GM19351 (cell line): ENCODE results near the gene TCERG1L.
"Not testable (repeated sequence)": the region's sequence is repeated elsewhere in the genome, so short reads cannot be mapped to it uniquely, and the experiment has no call there.

Experiments used
- ATAC-seq: cut with Tn5 transposase; IDR thresholded peaks from one replicate; pipeline ENCODE4 v1.9.1; 2021; ENCODE audit warnings: mild to moderate bottlenecking, moderate library complexity; ENCODE audit not compliant: unreplicated experiment

Gene TCERG1L

DNA sequence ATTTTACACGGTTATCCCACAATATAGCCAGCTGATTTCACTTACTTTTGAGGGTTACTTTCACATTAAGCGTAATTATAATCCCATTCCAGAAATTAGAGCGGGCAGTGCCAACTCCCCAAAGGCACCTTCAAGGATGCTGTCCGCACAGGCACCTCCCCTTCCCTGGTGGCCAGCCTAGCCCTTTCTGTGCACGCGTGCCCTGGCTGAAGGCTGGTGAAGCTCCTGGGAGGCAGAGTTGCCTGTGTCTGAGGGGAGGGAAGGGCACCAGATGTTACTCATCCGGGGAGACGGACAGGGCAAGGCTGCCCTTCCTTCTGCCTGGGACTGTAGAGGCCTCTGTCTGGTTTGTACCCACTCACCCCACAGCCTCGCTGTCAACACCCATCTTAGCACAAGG, 198.4 kb downstream of the TCERG1L start:
- ATAC-seq: no peak

DNA sequence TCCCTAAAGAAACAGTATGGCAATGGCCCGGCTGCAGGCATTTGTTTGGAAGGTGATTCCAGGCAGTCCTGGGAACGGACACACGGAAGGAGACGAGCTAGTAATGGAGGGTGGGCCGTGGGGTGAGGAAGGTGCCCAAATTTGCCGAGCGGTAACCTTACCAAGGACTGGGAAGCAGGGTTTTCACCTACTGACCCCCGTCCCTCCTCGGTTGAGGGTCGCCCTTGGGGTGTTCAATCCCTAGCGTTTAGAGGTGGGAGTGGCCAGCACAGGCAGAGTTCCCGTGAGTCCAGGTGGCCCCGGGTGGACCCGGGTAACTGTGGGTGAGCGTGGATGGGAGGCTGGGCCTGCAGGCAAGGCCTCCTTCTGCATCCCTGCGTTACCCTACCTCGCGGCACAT, 198.8 kb downstream of the TCERG1L start:
- ATAC-seq: no peak

DNA sequence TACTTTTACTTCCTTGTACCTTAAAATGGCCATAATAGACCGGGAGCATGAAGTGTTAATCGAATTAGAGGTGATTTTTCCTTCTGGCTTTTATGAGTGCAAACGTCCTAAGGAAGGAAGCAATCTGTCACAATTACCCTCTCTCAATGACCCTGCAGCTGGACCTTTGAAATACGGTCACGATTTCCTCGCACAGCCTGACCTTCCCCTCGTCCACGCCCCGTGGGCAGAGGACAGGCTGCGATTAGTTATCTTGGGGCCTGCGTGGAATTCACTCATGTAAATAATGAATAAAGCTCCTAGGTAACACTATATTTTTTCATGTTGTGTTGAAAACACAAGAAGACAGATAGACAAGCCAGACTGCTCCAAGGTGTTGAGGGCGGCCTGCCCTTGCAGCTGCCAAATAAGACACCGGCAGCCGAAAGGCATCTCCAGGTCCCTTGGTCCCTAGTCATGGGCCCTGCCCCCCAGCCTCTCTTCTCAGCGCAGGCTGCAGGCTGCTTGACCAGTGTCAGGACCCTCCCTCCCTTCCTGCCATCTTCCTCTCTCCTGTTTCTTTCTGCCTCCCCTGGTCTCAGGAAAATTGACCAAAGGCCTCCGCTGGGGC, 199.9 kb downstream of the TCERG1L start:
- ATAC-seq: no peak

DNA sequence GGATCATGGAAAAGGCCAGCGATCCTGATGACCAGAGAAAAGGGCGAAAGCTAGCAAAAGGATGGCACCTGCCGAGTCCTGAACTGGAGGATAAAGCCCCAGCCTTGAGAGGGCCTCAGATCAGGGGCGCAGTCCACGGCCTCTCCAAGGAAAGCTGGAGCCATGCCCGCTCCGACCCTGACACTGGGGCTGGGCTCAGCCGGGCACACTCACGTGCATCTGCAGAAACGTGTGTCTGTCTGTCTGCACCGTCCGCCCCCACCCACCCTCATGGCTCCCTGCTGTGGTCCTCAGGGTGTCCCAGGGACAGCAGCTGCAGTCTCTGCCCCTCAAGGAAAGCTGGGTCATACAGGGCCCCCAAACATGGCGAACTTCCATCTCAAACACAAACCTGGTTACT, 200.5 kb downstream of the TCERG1L start:
- ATAC-seq: no peak

DNA sequence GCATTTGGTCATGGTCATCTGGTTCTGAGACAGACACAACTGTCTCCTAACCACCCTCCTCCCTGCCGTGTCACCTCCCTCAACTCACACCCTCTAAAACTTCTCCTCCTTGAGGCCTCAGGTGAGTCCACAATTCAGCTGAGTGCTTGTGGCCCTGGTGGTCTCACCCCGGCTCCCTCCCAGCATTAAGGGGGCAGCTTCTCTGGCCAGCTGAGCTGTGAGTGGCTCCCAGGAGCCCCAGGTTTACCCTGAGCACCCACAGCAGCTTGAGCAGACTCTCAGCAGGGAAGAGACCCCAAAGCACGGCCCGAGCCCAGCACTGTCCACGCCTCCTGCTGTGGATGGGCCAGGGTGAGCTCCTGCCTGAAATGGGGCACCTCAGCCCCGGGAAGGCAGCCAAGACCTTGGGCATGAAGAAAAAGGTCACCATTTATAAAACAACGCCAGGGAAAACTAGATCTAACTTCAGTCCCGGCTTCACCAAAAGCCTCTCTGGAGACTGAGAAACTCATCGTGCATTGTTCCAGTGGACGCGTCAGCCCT, 201.2 kb downstream of the TCERG1L start:
- ATAC-seq: no peak

DNA sequence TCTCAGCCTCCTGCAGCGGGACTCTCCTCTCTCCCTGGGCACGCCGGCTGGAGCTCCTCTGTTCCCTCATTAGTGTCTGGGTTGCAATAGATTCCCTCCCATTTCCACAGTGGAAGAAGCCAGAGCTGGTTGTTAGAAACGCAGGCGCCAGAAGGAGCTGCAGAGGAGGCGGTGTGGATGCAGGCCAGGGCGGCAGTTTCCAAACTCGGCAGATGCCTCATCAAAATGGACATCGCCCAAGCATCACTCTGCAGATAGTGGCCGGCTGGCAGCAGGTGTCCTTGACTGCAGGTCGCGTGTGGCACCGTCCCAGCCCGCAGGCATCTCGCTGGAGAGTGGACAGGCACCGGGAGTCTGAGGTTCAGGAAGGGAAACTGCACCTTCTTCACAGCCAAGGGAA, 201.8 kb downstream of the TCERG1L start:
- no peak for ATAC-seq

DNA sequence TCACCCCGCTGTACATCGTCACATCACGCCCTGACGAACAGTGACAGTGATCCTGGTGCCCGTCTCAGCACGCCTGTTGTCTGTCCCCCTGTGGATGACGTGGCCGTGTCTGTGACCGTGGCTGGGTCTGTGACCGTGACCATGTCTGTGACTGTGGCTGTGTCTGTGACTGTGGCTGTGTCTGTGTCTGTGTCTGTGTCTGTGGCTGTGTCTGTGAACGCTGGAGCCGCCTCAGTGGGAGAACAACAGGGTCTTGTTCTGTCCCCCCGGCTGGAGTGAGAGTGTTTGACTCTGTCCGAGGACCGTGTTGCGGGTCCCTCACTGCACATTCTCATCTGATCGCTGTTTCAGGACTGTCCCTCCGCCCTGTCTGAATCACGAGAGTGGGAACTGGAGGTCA, 202.2 kb downstream of the TCERG1L start:
- ATAC-seq: no peak

DNA sequence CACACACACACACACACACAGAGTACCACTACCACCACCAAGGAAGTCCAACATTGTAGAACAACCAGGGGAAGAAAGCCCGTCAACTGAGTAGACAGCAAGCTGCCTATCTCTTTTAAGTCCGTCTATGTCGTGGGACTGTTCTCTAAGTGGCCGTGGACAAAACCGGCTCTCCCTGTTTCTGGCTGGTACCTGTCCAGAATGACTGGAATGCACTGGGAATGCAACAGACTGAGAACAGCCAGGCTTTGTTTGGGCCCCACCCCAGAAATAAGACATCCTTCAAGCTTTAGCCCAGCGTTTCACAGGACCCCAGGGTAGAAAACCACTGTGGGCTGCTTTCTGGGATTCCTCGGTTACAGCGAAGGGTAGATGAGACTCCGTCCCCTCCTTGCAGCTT, 203.6 kb downstream of the TCERG1L start:
- ATAC-seq: no peak

DNA sequence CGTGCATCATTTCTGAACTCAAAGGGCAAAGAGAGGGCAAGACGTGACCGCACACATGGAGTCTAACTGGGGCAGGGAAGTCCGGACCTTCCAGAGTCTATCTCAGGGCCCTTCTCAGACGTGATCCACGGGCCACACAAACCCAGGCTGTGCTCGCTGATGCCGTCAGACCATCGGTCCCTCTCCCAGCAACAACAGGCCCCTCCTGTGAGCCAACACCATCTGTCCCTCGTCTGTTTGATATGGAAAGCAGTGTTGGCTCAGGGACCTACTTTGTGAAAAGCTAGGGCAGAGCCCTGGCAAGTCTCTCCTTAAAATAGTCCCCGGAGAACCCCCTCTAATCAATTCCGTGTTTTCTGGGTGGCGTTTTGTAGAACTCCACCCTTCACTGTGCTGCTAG, 208.8 kb downstream of the TCERG1L start:
- ATAC-seq: no peak

DNA sequence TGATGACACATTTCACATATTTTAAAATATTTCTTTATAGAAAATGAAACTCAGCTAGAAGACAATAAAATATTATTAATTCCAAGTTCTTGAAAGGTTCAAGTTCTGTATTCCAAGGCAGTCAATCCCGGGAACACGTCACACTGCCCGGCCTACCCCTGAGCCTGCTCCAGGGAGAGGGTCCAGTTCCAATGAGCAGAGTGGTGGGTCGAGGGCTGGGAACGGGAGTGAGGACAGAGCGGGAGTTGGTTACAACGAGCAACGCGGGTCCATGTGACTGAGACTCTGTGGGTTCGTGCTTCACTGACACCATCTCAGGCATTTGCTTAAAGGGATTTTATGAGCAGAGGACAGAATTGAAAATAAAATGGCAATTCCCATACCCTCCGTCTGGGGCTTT, 209.4 kb downstream of the TCERG1L start:
- ATAC-seq: no peak

DNA sequence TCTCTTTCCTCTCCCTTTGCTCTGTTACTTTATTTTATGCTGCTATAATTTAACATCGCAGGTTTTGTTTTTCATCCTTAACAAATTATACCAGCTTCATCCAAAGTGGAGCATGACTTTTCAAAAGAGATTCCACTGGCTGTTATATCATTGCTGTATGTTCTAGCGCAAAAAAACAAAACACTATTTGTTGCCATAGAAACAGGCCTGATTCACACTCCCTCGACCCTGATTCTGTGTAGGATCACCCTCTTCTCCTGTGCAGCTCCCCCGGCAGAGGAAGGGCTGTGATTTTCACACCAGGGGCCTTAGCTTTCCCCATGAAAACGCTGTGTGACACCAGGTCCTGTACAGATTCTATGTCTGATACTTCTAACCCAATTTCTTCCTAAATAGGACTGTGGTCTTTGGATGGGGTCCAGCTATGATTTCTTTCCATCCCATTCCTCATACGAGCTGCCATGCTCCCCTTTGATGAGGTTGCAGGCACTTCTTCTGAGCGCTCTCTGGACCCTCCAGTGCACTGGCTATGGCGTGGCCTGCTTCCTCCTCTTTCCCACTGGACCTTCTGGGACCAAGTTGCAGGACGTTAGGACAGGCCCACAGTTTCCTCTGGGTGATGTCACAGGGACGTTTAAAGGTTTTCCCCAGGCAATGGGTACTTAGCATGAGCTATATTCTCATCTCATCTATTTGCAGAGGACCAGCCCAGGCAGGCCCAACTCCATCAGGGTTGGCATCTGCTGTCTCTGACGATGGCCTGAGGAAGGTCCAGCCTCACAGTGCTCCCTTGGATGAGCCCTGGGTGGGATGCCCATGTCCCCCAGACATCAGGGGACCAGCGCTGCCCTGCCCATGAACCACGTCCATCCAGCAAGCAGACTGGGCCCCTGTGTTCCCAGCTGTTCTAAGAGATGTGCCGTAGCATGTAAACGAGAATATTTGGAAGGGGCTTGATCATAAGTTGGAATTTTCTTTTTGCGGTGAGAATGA, 210.8 kb downstream of the TCERG1L start:
- not testable (repeated sequence) for ATAC-seq

DNA sequence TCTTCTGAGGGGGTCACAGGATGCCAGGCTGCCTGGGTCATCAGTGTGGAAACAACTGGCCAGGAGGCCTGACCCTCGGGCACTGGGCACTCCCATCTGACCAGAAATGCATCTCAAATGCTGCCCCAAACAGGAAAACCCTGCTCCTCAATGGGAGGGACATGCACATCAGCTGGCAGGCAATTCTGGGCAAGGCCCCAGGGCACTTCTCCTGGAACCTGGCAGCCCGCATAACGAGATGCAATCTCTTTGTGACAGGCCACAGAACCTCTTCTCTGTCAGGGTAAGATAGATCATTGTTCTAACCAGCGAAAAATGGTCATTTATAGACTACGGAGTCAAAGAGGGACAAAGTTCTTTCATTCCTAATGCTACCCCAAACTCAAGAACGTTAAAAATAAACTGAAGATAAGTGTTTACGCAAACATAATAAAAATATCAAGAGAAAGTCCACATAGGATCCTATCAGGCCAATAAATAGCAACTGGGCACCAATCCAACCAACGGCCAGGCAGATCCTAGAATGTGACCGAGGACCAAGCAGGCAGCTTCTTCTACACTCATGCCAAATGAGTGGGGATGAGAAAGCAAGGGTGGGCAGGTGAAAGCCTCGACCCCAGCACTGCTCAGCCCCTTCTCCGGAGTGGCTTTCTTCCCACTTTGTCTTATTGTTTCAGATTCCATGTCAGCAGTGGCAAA, 212.3 kb downstream of the TCERG1L start:
- no peak for ATAC-seq

DNA sequence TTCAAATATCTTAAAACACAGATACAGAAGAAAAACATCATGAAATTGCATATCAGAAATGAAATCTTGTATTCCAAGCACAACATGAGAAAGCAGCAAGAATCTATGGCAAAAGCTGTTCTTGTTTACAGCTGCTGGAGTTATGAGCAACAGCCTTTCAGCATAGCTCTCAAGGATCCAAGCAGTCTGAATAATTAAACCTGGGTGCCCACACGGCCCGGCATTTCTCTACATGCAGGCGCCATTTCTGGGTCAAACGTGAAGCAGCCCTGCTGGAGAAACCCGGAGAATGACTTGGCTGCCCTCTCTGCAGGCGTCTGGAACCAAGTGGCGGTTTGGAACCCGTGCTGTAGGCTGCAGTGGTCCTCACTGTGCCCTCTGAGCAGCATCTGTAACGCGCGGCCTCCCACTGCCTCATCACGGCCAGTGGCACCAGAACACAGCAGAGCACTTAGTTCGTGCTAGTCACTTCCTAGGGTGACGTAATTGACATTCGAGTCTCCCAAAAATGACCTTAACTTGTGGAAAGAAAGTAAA, 213.0 kb downstream of the TCERG1L start:
- ATAC-seq: no peak

DNA sequence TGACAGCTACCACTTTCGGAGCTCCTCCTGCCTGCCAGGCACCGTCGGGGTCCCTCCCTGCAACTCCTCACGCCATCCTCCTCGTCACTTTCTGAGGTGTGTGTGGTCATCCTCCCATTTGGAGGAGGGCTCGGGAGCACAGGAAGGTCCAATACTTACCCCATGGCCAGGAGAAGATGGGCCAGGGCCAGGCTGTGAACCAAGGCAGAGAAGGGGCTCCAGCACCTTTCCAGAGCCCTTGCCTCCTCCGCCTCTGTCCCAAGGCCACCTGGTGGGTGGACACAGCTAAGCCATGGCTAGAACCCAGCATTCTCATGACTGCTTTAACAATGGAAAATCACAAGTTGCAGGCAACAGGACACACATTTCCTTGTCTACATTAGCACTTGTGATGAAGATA, 215.5 kb downstream of the TCERG1L start:
- no peak for ATAC-seq

DNA sequence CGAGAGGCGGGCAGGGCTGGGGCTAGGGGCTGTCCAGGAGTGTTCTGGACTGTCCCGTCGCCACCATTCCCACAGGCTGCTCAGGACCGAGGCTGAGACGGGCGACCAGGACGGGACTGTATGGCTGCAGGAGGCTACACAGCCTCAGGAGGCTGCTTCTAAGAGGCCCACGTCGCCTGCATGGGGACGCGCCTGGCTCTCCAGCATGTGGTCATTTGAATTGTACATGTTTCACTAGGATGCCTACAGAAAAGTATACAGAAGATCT, 216.3 kb downstream of the TCERG1L start:
- no peak for ATAC-seq

DNA sequence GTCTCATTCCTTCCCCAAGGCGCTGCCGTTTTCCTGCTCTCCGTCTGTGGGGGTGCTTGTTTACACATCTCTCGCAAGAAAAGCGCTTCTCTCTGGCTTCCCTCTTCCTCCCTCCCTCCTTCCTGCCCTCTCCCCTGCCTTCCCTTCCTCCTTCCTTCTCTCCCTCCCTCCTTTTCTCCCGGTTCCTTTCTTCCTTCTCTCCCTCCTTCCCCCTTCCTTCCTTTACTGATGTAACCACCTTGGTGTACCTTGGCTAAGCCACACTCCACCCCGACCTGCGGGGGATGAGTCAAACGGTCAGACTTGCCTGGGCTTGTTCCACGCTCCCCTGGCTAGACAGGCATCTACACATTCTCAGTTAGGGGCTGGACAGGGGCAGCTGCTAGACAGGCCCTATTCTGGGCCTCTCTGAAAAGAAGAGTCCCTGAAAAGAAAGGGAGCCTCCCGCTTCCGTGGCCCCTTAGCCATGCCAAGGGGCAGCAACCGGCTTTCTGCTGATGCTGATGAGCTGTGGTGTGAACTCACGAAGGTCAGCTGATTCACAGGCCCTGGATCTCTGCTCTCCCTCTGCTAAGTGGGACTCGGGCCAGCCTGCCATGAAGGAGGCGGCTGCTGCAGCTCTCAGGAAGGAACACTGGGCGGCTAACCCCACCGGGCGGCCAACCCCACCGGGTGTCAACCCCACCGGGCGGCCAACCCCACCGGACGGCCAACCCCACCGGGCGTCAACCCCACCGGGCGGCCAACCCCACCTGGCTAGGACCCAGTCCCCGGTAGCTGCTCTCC, 216.8 kb downstream of the TCERG1L start:
- ATAC-seq: no peak

DNA sequence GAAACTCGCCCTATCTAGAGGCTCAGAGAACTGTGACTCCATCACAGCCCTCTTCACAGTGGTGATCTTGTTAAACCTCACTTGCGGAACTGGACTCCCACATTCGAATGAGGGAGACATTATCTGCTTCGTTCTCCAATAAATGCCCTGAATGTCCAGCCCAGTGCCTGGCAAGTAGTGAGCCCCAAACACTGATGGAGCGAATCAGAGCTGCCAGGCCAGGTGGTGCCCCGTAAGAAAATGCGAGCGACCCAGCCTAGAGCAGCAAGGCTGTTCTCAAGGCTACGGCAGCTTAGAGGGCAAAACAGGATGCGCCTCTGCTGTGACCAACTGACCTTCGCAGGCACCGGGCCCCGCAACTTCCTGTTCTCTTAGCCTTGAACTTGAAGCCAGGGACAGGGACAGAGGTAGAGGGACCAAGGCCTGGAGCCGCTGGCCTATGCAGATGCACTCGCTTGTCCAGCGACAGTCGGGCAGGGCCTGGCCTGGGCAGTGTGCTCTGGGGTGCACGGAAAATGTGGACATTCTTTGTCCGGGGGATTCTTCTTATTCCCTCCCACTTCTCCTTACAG, 217.6 kb downstream of the TCERG1L start:
- no peak for ATAC-seq

DNA sequence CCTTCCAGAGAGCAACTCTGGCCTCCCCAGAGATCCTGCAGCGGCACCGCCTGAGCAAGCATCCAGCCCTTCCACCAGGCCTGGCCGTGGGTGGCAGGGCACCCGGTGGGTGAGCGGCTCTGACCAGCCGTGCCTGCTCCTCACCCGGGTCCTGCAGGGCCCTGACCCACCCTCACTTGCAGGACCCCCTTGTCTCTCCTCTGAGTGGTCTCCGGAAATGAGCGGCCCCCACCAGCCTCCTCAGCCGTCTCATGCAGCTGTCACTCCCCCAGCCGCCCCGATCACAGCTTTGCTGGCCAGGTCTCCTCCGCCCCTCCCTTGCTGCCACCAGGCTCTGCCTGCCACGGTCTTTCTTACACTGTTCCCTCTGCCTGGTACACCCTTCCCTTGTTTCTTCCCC, 218.2 kb downstream of the TCERG1L start:
- no peak for ATAC-seq

DNA sequence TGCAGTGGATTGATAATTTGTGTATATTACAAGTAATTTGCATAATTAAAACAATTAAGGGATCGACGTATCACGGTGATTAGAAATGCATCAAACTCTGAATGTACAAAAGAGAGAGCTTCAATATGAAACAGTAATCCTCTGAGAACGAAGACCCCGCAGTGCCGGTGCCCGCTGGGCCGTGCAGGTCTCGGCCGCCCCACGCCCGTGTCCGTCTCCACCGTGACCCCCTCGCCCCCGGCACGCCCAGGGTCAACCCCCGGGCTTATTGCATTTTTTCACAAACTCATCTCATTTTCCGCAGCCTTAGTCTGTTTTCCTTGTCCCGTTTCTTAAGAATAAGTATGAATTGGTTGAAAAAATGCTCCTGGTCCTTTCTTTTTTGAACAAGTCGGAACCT, 218.6 kb downstream of the TCERG1L start:
- ATAC-seq: no peak

DNA sequence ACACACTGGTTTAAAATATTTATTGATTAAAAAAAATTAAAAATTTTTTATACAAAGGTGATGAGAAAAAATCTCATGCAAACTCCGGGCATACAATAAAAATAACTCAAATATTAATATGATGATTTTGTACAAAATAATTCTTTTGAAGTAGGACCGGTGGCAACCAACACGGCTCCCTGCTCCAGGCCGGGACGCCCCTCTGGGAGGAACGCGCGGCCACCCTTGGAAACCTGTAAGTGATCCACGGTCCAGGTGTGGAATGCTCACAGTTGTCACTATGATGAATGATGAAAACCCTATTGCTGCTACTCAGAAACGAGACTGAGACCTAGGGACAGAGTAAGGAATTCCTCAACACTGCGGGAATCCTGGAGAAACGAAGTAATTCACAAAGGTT, 219.1 kb downstream of the TCERG1L start:
- ATAC-seq: no peak
